Measurements from ENCODE around the gene PDCD11. TPM values are rescaled to one million over a fixed set of nuclear protein-coding genes. Genes with fewer than 3 reads are reported as not detected.
"Not testable (repeated sequence)": the region's sequence is repeated elsewhere in the genome, so short reads cannot be mapped to it uniquely, and the experiment has no call there.

The PDCD11 gene
- total RNA-seq, 1 experiment from 2014 or later = 81.7 TPM

GRCh38 chr10:103350517-103351260, 45.7 kb upstream of the PDCD11 start, which contains the start of gene PCGF6:
Gene PCGF6 (minus strand): TSS chr10:103351140. CDS start chr10:103351066, 74 bp downstream.
- peak; percentile 78 for DNase-seq (ENCODE audit: unreplicated experiment)
- Mint-ChIP-seq H3K27me3 (ENCODE audit: insufficient read depth, unreplicated experiment) (no peaks in the 10 kb centered on the region), H3K4me1 (ENCODE audit: insufficient read depth, unreplicated experiment) (no peaks in the 10 kb centered on the region), H3K4me3 (ENCODE audit: unreplicated experiment) (peak within 1 kb of the TSS; percentile 89), H3K27ac (ENCODE audit: low read depth, unreplicated experiment) (peak within 1 kb of the TSS; percentile 79), H3K9me3 (ENCODE audit: unreplicated experiment) (no peaks in the 10 kb centered on the region), H3K36me3 (ENCODE audit: insufficient read depth, unreplicated experiment) (peaks cover 12% of the 10 kb centered on the region)
- TF ChIP-seq, protein P1, sequence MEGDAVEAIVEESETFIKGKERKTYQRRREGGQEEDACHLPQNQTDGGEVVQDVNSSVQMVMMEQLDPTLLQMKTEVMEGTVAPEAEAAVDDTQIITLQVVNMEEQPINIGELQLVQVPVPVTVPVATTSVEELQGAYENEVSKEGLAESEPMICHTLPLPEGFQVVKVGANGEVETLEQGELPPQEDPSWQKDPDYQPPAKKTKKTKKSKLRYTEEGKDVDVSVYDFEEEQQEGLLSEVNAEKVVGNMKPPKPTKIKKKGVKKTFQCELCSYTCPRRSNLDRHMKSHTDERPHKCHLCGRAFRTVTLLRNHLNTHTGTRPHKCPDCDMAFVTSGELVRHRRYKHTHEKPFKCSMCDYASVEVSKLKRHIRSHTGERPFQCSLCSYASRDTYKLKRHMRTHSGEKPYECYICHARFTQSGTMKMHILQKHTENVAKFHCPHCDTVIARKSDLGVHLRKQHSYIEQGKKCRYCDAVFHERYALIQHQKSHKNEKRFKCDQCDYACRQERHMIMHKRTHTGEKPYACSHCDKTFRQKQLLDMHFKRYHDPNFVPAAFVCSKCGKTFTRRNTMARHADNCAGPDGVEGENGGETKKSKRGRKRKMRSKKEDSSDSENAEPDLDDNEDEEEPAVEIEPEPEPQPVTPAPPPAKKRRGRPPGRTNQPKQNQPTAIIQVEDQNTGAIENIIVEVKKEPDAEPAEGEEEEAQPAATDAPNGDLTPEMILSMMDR (IDR thresholded peaks at IDR 0.05; ENCODE audit: unreplicated experiment) = no peak
- intact Hi-C loops (cut with micrococcal nuclease) = loop anchor here (5.0 kb wide), 1 partner anchor 47 kb away; the partner anchor contains the start of genes ATP5MK and PDCD11
- ChIA-PET POLR2A (interaction anchor here (0.7 to 2.2 kb wide), 6 partner anchors 10 to 159 kb away, joined by 3 to 6 read pairs (median 3); partner anchors contain the start of genes ATP5MK, PDCD11 and TAF5), CTCF (interaction anchor here (0.6 to 1.1 kb wide), 4 partner anchors 15 to 183 kb away, joined by 3 to 5 read pairs (median 3); no protein-coding TSS in a partner anchor)
- TSS peak; percentile 16 for BruUV-seq (replicated peaks)

GRCh38 chr10:103353281-103353680, 43.1 kb upstream of the PDCD11 start:
- no peaks in the 10 kb centered on the region for H3K27me3 Mint-ChIP-seq (ENCODE audit: insufficient read depth, unreplicated experiment)
- H3K27ac Mint-ChIP-seq (ENCODE audit: low read depth, unreplicated experiment) = no peak overlapping the region
- no peak for DNase-seq (ENCODE audit: unreplicated experiment)
- ChIA-PET CTCF (interaction anchor here (0.6 to 1.1 kb wide), 4 partner anchors 20 to 882 kb away, joined by 3 to 6 read pairs (median 3); no protein-coding TSS in a partner anchor), POLR2A (interaction anchor here (0.6 to 3.0 kb wide), 2 partner anchors 14 to 950 kb away, joined by 3 to 11 read pairs; partner anchors contain the start of gene TAF5)
- peaks cover 5% of the 10 kb centered on the region for H3K36me3 Mint-ChIP-seq (ENCODE audit: insufficient read depth, unreplicated experiment)
- no peak overlapping the region for H3K4me3 Mint-ChIP-seq (ENCODE audit: unreplicated experiment)
- intact Hi-C loops (cut with micrococcal nuclease) = loop anchor here (5.0 kb wide), 1 partner anchor 44 kb away; the partner anchor contains the start of genes ATP5MK and PDCD11
- H3K9me3 Mint-ChIP-seq (ENCODE audit: unreplicated experiment) = no peaks in the 10 kb centered on the region
- TF ChIP-seq, protein P1 (IDR thresholded peaks at IDR 0.05; ENCODE audit: unreplicated experiment) = no peak
- H3K4me1 Mint-ChIP-seq (ENCODE audit: insufficient read depth, unreplicated experiment) = no peaks in the 10 kb centered on the region
- BruUV-seq (replicated peaks) = no TSS peak

GRCh38 chr10:103354567-103354966, 41.9 kb upstream of the PDCD11 start:
- POLR2A ChIA-PET = interaction anchor here (3.0 kb wide), 1 partner anchor 13 kb away, joined by 11 read pairs; the partner anchor contains the start of gene TAF5
- H3K27me3 Mint-ChIP-seq (ENCODE audit: insufficient read depth, unreplicated experiment); H3K9me3 Mint-ChIP-seq (ENCODE audit: unreplicated experiment); H3K36me3 Mint-ChIP-seq (ENCODE audit: insufficient read depth, unreplicated experiment); H3K4me3 Mint-ChIP-seq (ENCODE audit: unreplicated experiment); BruUV-seq (replicated peaks); H3K4me1 Mint-ChIP-seq (ENCODE audit: insufficient read depth, unreplicated experiment); CTCF ChIA-PET; H3K27ac Mint-ChIP-seq (ENCODE audit: low read depth, unreplicated experiment); DNase-seq (ENCODE audit: unreplicated experiment): not testable (repeated sequence)
- intact Hi-C loops (cut with micrococcal nuclease) = loop anchor here (5.0 kb wide), 1 partner anchor 43 kb away; the partner anchor contains the start of genes ATP5MK and PDCD11

DNA sequence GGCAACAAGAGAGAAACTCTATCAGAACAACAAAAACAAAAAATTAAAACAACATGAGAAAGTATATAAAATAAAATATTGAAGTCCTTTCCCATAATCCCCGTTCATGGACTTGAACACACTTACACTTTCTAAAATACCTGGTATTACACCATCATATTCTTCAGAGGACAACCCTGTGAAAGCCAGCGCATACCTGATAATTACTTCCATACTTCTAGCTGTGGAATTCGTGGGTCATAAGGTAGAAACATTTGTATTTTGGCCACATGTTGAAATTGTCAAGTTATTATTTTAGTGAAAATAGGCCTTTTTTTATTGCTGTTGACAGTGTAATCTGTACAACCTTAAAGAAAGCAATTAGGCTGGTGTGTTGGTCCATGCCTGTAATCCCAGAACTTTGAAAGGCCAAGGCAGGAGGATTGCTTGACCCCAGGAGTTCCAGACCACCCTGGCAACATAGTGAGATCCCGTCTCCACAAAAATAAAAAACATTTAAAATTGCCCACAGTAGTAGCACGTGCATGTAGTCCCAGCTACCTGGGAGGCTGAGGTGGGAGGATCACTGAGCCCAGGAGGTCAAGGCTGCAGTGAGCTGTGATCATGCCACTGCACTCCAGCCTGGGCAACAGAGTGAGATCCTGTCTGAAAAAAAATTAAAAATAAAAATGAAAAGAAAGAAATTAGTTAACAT, 40.4 kb upstream of the PDCD11 start:
- TF ChIP-seq, protein P1 (IDR thresholded peaks at IDR 0.05; ENCODE audit: unreplicated experiment) = no peak
- no peak for DNase-seq (ENCODE audit: unreplicated experiment)
- H3K4me1 Mint-ChIP-seq (ENCODE audit: insufficient read depth, unreplicated experiment) = no peaks in the 10 kb centered on the region
- intact Hi-C loops (cut with micrococcal nuclease) = no loop called here
- H3K27me3 Mint-ChIP-seq (ENCODE audit: insufficient read depth, unreplicated experiment) = no peaks in the 10 kb centered on the region
- no peak overlapping the region for H3K27ac Mint-ChIP-seq (ENCODE audit: low read depth, unreplicated experiment)
- BruUV-seq (replicated peaks) = no TSS peak
- POLR2A ChIA-PET = interaction anchor here (0.7 to 1.2 kb wide), 3 partner anchors 11 to 484 kb away, joined by 3 to 6 read pairs (median 4); partner anchors contain the start of gene TAF5
- peaks cover 4% of the 10 kb centered on the region for H3K36me3 Mint-ChIP-seq (ENCODE audit: insufficient read depth, unreplicated experiment)
- CTCF ChIA-PET = interaction anchor here (0.8 kb wide), 1 partner anchor 23 kb away, joined by 4 read pairs; no protein-coding TSS in a partner anchor
- no peak overlapping the region for H3K4me3 Mint-ChIP-seq (ENCODE audit: unreplicated experiment)
- no peaks in the 10 kb centered on the region for H3K9me3 Mint-ChIP-seq (ENCODE audit: unreplicated experiment)

DNA sequence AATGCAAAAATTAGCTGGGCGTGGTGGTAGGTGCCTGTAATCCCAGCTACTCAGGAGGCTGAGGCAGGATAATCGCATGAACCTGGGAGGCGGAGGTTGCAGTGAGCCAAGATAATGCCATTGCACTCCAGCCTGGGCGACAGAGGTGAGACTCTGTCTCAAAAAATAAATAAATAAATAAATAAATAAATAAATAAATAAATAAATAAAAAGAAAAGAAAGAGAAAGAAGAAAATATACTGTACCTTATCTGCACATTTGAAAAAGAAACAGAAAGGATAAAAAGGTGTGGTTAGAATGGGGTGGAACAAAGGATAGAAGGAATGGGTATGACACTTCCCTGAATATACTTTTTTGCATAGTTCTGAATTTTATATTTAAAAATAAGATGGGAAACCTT, 36.9 kb upstream of the PDCD11 start:
- DNase-seq (ENCODE audit: unreplicated experiment); H3K27me3 Mint-ChIP-seq (ENCODE audit: insufficient read depth, unreplicated experiment); H3K27ac Mint-ChIP-seq (ENCODE audit: low read depth, unreplicated experiment); CTCF ChIA-PET; H3K36me3 Mint-ChIP-seq (ENCODE audit: insufficient read depth, unreplicated experiment); H3K4me3 Mint-ChIP-seq (ENCODE audit: unreplicated experiment); BruUV-seq (replicated peaks); H3K4me1 Mint-ChIP-seq (ENCODE audit: insufficient read depth, unreplicated experiment); intact Hi-C loops (cut with micrococcal nuclease); H3K9me3 Mint-ChIP-seq (ENCODE audit: unreplicated experiment): not testable (repeated sequence)
- POLR2A ChIA-PET = interaction anchor here (1.6 kb wide), 1 partner anchor 8 kb away, joined by 5 read pairs; the partner anchor contains the start of gene TAF5

- H3K27me3 Mint-ChIP-seq (ENCODE audit: insufficient read depth, unreplicated experiment); H3K4me3 Mint-ChIP-seq (ENCODE audit: unreplicated experiment); intact Hi-C loops (cut with micrococcal nuclease); BruUV-seq (replicated peaks); H3K27ac Mint-ChIP-seq (ENCODE audit: low read depth, unreplicated experiment); CTCF ChIA-PET; H3K9me3 Mint-ChIP-seq (ENCODE audit: unreplicated experiment); H3K36me3 Mint-ChIP-seq (ENCODE audit: insufficient read depth, unreplicated experiment); H3K4me1 Mint-ChIP-seq (ENCODE audit: insufficient read depth, unreplicated experiment): not testable (repeated sequence)
- POLR2A ChIA-PET = interaction anchor here (0.5 to 0.6 kb wide), 2 partner anchors 10 to 128 kb away, joined by 3 read pairs; partner anchors contain the start of gene PCGF6
- peak; percentile 77 for DNase-seq (ENCODE audit: unreplicated experiment)
These were observed 35.6 kb upstream of the PDCD11 start for GRCh38 chr10:103360791-103361190.

Measured in MCF 10A (cell line).